Measurements from ENCODE around the gene PI4K2A. TPM values are rescaled to one million over a fixed set of nuclear protein-coding genes. Genes with fewer than 3 reads are reported as not detected.

Gene PI4K2A
- polyA plus RNA-seq, 1 donor (not counting 4 experiments of a cell fraction or from before 2014, with no cell fraction given): 51.3 TPM

DNA sequence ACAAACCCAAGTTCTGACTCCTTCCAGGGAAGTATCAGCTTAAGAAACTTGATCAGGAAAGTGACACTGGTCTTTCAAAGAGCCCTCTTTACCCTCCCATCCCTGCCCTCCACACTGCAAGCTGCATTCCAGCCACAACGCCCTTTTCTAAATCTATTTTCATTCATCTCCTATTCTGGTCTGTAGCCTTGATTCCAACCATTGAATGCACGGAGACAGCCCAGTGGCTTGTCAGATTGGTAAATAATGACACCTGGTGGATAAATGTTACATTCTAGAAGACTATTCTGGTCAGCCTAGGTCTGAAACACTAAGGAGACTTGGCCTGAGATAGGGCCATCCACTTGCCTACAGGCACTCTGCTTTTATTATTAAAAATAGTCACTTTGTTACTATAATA, 28.1 kb upstream of the PI4K2A start:
- DNase-seq (ENCODE audit: low read depth, low spot score) (peak; percentile 50), FAIRE-seq (peak; percentile 79)
- Histone ChIP-seq H3K79me2 (ENCODE audit: control insufficient read depth, insufficient read depth, low read length) (no peaks in the 10 kb centered on the region), H3K36me3 (ENCODE audit: control insufficient read depth in 2 of 2, extremely low read depth in 1 of 2, insufficient read depth in 2 of 2, low read length in 2 of 2) (no peaks in the 10 kb centered on the region), H2AFZ (ENCODE audit: control insufficient read depth, low read length) (peak overlapping the region; percentile 73), H3K4me2 (ENCODE audit: control insufficient read depth, extremely low read depth, insufficient read depth, low read depth, low read length) (no peak overlapping the region), H3K9me1 (ENCODE audit: control insufficient read depth, extremely low read depth, insufficient read depth, low read length) (no peaks in the 10 kb centered on the region), H3K4me3 (ENCODE audit: control insufficient read depth in 2 of 3, extremely low read depth in 1 of 3, insufficient read depth in 2 of 3, low read depth in 1 of 3, low read length in 3 of 3) (no peak overlapping the region), H3K27ac (ENCODE audit: control insufficient read depth, insufficient read depth, low read length) (no peak overlapping the region), H3K27me3 (ENCODE audit: control insufficient read depth, extremely low read depth, insufficient read depth, low read length) (no peaks in the 10 kb centered on the region), H3K4me1 (ENCODE audit: control insufficient read depth, extremely low read depth, insufficient read depth, low read length) (peaks cover 19% of the 10 kb centered on the region), H3K9me3 (ENCODE audit: control insufficient read depth, low read depth, low read length) (no peaks in the 10 kb centered on the region), H4K20me1 (ENCODE audit: control insufficient read depth, extremely low read depth, insufficient read depth, low read length) (no peaks in the 10 kb centered on the region), H3K9ac (ENCODE audit: control insufficient read depth, extremely low read depth, insufficient read depth, low read length) (no peak overlapping the region)
- dilution Hi-C loops (cut with MboI; ENCODE audit: extremely low pct_ligation_motif_present, low sequenced_read_pairs): no loop called here
- TF ChIP-seq, protein P1, sequence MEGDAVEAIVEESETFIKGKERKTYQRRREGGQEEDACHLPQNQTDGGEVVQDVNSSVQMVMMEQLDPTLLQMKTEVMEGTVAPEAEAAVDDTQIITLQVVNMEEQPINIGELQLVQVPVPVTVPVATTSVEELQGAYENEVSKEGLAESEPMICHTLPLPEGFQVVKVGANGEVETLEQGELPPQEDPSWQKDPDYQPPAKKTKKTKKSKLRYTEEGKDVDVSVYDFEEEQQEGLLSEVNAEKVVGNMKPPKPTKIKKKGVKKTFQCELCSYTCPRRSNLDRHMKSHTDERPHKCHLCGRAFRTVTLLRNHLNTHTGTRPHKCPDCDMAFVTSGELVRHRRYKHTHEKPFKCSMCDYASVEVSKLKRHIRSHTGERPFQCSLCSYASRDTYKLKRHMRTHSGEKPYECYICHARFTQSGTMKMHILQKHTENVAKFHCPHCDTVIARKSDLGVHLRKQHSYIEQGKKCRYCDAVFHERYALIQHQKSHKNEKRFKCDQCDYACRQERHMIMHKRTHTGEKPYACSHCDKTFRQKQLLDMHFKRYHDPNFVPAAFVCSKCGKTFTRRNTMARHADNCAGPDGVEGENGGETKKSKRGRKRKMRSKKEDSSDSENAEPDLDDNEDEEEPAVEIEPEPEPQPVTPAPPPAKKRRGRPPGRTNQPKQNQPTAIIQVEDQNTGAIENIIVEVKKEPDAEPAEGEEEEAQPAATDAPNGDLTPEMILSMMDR (optimal IDR thresholded peaks at IDR 0.05 in 1 of 3, IDR thresholded peaks at IDR 0.05 in 1 of 3, conservative IDR thresholded peaks at IDR 0.05 in 1 of 3; ENCODE audit: extremely low read depth in 1 of 3, insufficient read depth in 2 of 3, low read length in 3 of 3): peak; percentile 23 to 56 (median 51)
- no peak for TF ChIP-seq EZH2 (IDR thresholded peaks at IDR 0.05; ENCODE audit: low read length)

DNA sequence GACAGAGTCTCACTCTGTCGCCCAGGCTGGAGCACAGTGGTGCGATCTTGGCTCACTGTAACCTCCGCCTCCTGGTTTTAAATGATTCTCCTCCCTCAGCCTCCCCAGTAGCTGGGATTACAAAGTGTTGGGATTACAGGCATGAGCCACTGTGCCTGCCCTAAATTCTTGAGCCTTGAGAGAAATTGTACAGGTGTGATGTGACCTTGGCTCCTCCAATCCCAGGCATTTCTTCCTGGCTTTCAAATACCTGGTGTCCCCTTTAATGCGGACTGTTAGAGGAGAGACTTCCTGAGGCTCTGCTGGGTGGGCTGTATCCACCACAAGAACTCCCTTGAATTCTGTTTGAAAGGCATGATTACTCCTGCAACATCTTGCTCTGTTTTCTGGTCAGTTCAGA, 22.2 kb upstream of the PI4K2A start:
- Histone ChIP-seq H3K9ac (ENCODE audit: control insufficient read depth, extremely low read depth, insufficient read depth, low read length) (no peak overlapping the region), H3K27me3 (ENCODE audit: control insufficient read depth, extremely low read depth, insufficient read depth, low read length) (no peaks in the 10 kb centered on the region), H4K20me1 (ENCODE audit: control insufficient read depth, extremely low read depth, insufficient read depth, low read length) (no peaks in the 10 kb centered on the region), H3K9me1 (ENCODE audit: control insufficient read depth, extremely low read depth, insufficient read depth, low read length) (no peaks in the 10 kb centered on the region), H2AFZ (ENCODE audit: control insufficient read depth, low read length) (no peak overlapping the region), H3K4me1 (ENCODE audit: control insufficient read depth, extremely low read depth, insufficient read depth, low read length) (no peaks in the 10 kb centered on the region), H3K4me2 (ENCODE audit: control insufficient read depth, extremely low read depth, insufficient read depth, low read depth, low read length) (no peak overlapping the region), H3K27ac (ENCODE audit: control insufficient read depth, insufficient read depth, low read length) (no peak overlapping the region), H3K9me3 (ENCODE audit: control insufficient read depth, low read depth, low read length) (no peaks in the 10 kb centered on the region), H3K36me3 (ENCODE audit: control insufficient read depth in 2 of 2, extremely low read depth in 1 of 2, insufficient read depth in 2 of 2, low read length in 2 of 2) (no peaks in the 10 kb centered on the region), H3K79me2 (ENCODE audit: control insufficient read depth, insufficient read depth, low read length) (no peaks in the 10 kb centered on the region), H3K4me3 (ENCODE audit: control insufficient read depth in 2 of 3, extremely low read depth in 1 of 3, insufficient read depth in 2 of 3, low read depth in 1 of 3, low read length in 3 of 3) (no peak overlapping the region)
- dilution Hi-C loops (cut with MboI; ENCODE audit: extremely low pct_ligation_motif_present, low sequenced_read_pairs): no loop called here
- TF ChIP-seq EZH2 (IDR thresholded peaks at IDR 0.05; ENCODE audit: low read length): no peak
- TF ChIP-seq, protein P1 (optimal IDR thresholded peaks at IDR 0.05 in 1 of 3, IDR thresholded peaks at IDR 0.05 in 1 of 3, conservative IDR thresholded peaks at IDR 0.05 in 1 of 3; ENCODE audit: extremely low read depth in 1 of 3, insufficient read depth in 2 of 3, low read length in 3 of 3): no peak
- no peak for DNase-seq (ENCODE audit: low read depth, low spot score)
- no peak for FAIRE-seq

Measured in keratinocyte (primary cell).